IMR-90 (cell line): ENCODE measurements around the gene CALD1. TPM values are rescaled to one million over a fixed set of nuclear protein-coding genes. Genes with fewer than 3 reads are reported as not detected.

Experiments
- ATAC-seq: fragments of 200-7000 bp; cut with Tn5 transposase; 2 replicates; pipeline ENCODE4 v1.9.1; 2020; ENCODE audit warnings: low read depth, mild to moderate bottlenecking, moderate library complexity
- BruUV-seq: library from RNA; stranded (reverse); fragments of 400-500 nt; replicated peaks from 2 replicates; lab custom pipeline; 2021; lab: Mats Ljungman, UMichigan
- CTCF ChIA-PET: fragments of 300-600 bp; formaldehyde crosslinking; extraction: SDS; loops from one replicate; lab custom pipeline; 2021; ENCODE audit warnings: antibody characterized with exemption; lab: Yijun Ruan, JAX
- POLR2A ChIA-PET: fragments of 300-600 bp; sonication (Branson Sonifier 250); formaldehyde crosslinking; loops from one replicate; lab custom pipeline; 2022; ENCODE audit warnings: antibody characterized with exemption; ENCODE audit not compliant: unreplicated experiment; lab: Charles Lee
- DNase-seq: peaks from one replicate; pipeline ENCODE4 v3.0.0; 2013
- H2AFZ ChIP-seq: replicated peaks from 2 replicates; pipeline ENCODE3; 2013; ENCODE audit warnings: low read length, mild to moderate bottlenecking; ENCODE audit not compliant: poor library complexity
- H2AK5ac ChIP-seq: 2 replicates; pipeline ENCODE4 v1.6.1; 2013; ENCODE audit warnings: low read depth, low read length, inconsistent platforms
- H2AK9ac ChIP-seq: replicated peaks from 2 replicates; pipeline ENCODE3; 2013; ENCODE audit warnings: mild to moderate bottlenecking, low read depth, low read length, moderate library complexity; ENCODE audit not compliant: poor library complexity
- H2BK120ac ChIP-seq: 2 replicates; pipeline ENCODE4 v1.6.1; 2013; ENCODE audit warnings: low read depth, low read length, inconsistent platforms
- H2BK15ac ChIP-seq: 3 replicates; pipeline ENCODE4 v1.6.1; 2013; ENCODE audit warnings: low read depth, low read length, inconsistent platforms
- H2BK20ac ChIP-seq: 2 replicates; pipeline ENCODE4 v1.6.1; 2013; ENCODE audit warnings: low read depth, mild to moderate bottlenecking, inconsistent platforms, low read length, moderate library complexity
- H2BK5ac ChIP-seq: 2 replicates; pipeline ENCODE4 v1.6.1; 2013; ENCODE audit warnings: mild to moderate bottlenecking, low read depth, low read length, inconsistent platforms; ENCODE audit not compliant: poor library complexity, severe bottlenecking
- H3K14ac ChIP-seq: replicated peaks from 2 replicates; pipeline ENCODE4 v1.6.1; 2013; ENCODE audit warnings: low read depth, low read length, inconsistent platforms
- H3K18ac ChIP-seq: 2 replicates; pipeline ENCODE4 v1.6.1; 2013; ENCODE audit warnings: low read depth, low read length, control low read depth
- H3K23ac ChIP-seq: 2 replicates; pipeline ENCODE4 v1.6.1; 2013; ENCODE audit warnings: low read depth, low read length, inconsistent platforms
- H3K27ac ChIP-seq: 2 replicates; pipeline ENCODE4 v1.5.1; 2013; ENCODE audit warnings: mild to moderate bottlenecking, control low read depth, low read length; ENCODE audit not compliant: insufficient read depth
- H3K27me3 ChIP-seq: 2 replicates; pipeline ENCODE4 v1.6.1; 2013; ENCODE audit warnings: low read length; ENCODE audit not compliant: control insufficient read depth, insufficient read depth
- H3K36me3 ChIP-seq: 2 replicates; pipeline ENCODE4 v1.6.1; 2013; ENCODE audit warnings: low read length, mixed read lengths; ENCODE audit not compliant: control insufficient read depth, insufficient read depth
- H3K4ac ChIP-seq: 2 replicates; pipeline ENCODE4 v1.6.1; 2013; ENCODE audit warnings: low read depth, low read length, inconsistent platforms
- H3K4me1 ChIP-seq: 2 replicates; pipeline ENCODE4 v1.6.1; 2013; ENCODE audit warnings: low read length, mixed read lengths; ENCODE audit not compliant: control insufficient read depth, insufficient read depth
- H3K4me2 ChIP-seq: 2 replicates; pipeline ENCODE4 v1.6.1; 2013; ENCODE audit warnings: low read depth, mild to moderate bottlenecking, control low read depth, low read length, moderate library complexity
- H3K4me3 ChIP-seq: 2 replicates; pipeline ENCODE4 v1.5.1; 2013; ENCODE audit warnings: low read depth, mild to moderate bottlenecking, control low read depth, low read length, moderate library complexity; ENCODE audit not compliant: insufficient read depth
- H3K56ac ChIP-seq: 2 replicates; pipeline ENCODE4 v1.6.1; 2013; ENCODE audit warnings: low read length, inconsistent platforms; ENCODE audit not compliant: insufficient read depth; ENCODE audit errors: extremely low read depth
- H3K79me1 ChIP-seq, 2 experiments: 2 replicates each; pipeline ENCODE4 v1.6.1; 2013; ENCODE audit warnings: low read length in 2 of 2, inconsistent platforms in 1 of 2, low read depth in 1 of 2
- H3K9ac ChIP-seq: 2 replicates; pipeline ENCODE4 v1.6.1; 2013; ENCODE audit warnings: low read depth, low read length, control low read depth
- H3K9me1 ChIP-seq: 2 replicates; pipeline ENCODE4 v1.6.1; 2013; ENCODE audit warnings: low read length, inconsistent platforms; ENCODE audit not compliant: insufficient read depth
- H3K9me3 ChIP-seq: 2 replicates; pipeline ENCODE4 v1.6.1; 2013; ENCODE audit warnings: low read length; ENCODE audit not compliant: control insufficient read depth, insufficient read depth
- H4K20me1 ChIP-seq: 2 replicates; pipeline ENCODE4 v1.6.1; 2013; ENCODE audit warnings: low read length, inconsistent platforms; ENCODE audit not compliant: insufficient read depth
- H4K5ac ChIP-seq: 2 replicates; pipeline ENCODE4 v1.6.1; 2013; ENCODE audit warnings: mild to moderate bottlenecking, low read depth, low read length, control low read depth
- H4K8ac ChIP-seq, 2 experiments: 2 replicates each; pipeline ENCODE4 v1.6.1; 2013; ENCODE audit warnings: low read depth in 2 of 2, low read length in 2 of 2, control low read depth in 1 of 2, inconsistent platforms in 1 of 2
- H4K91ac ChIP-seq: 2 replicates; pipeline ENCODE4 v1.6.1; 2013; ENCODE audit warnings: low read depth, low read length, inconsistent platforms; ENCODE audit not compliant: insufficient read depth
- WGBS, 2 experiments: methylation state at CpG; one replicate each; pipeline versions ENCODE4 v1.1.5 to v1.1.7; 2013; ENCODE audit warnings: missing lambda C conversion rate in 2 of 2; ENCODE audit not compliant: insufficient read length in 1 of 2; ENCODE audit errors: extremely low coverage in 2 of 2; 5-methylcytosine and 5-hydroxymethylcytosine counted together
- dilution Hi-C: fragments of 300-500 bp; cut with HindIII; formaldehyde crosslinking; loops from one replicate; pipeline ENCODE4 v1.14.3; 2018; ENCODE audit warnings: low sequenced_read_pairs; ENCODE audit not compliant: unreplicated experiment
- in situ Hi-C: fragments of 300-500 bp; cut with MboI; formaldehyde crosslinking; loops from 3 replicates; pipeline ENCODE4 v1.14.3; 2019; ENCODE audit warnings: low sequenced_read_pairs, inconsistent platforms, mixed read lengths
- intact Hi-C: fragments of 100-400 bp; cut with micrococcal nuclease; formaldehyde crosslinking; loops from 2 replicates; pipeline ENCODE4 v1.10.0; 2022
- polyA plus RNA-seq, 3 experiments: library from polyadenylated mRNA; depleted of rRNA; stranded (reverse); fragments of >200 nt; gene quantifications; 2 replicates each; pipeline ENCODE4 v1.2.3, GENCODE V29; 2012; ENCODE audit warnings: low replicate concordance in 1 of 3
- total RNA-seq: library from RNA; depleted of rRNA; stranded (reverse); fragments of >200 nt; gene quantifications from 2 replicates; pipeline ENCODE4 v1.2.3, GENCODE V29; 2012
- TF ChIP-seq, protein P1 (sequence below): conservative IDR thresholded peaks from 2 replicates; pipeline ENCODE4 v1.5.1; 2012; ENCODE audit warnings: mild to moderate bottlenecking, low read depth, low read length, improper control_type of control experiment

The CALD1 gene
- total and polyA plus RNA-seq, 2 of the 4 experiments (the other 2 are of a cell fraction) = 375 to 487 TPM

- Histone ChIP-seq H3K4me1 (peaks cover 25% of the 10 kb centered on the region), H3K4me3 (no peak overlapping the region), H3K4me2 (no peak overlapping the region), H3K9me3 (no peaks in the 10 kb centered on the region), H4K91ac (no peak overlapping the region), H2BK20ac (no peak overlapping the region), H2AK9ac (no peak overlapping the region), H3K27ac (peak overlapping the region; percentile 42; the same call in 1 of the 2 replicates), H3K36me3 (peaks cover 6% of the 10 kb centered on the region), H2BK15ac (no peak overlapping the region; the same call in 2 of the 3 replicates), H3K9me1 (peaks cover 36% of the 10 kb centered on the region), H2BK5ac (peak overlapping the region; percentile 5), H3K79me1 (peaks cover 37 to 72% of the 10 kb centered on the region in 2 experiments), H3K56ac (no peak overlapping the region), H4K20me1 (peaks cover 87% of the 10 kb centered on the region), H2AK5ac (no peak overlapping the region; the same call in 1 of the 2 replicates), H3K14ac (no peak overlapping the region), H3K23ac (peak overlapping the region; percentile 19; the same call in 1 of the 2 replicates), H3K9ac (no peak overlapping the region), H3K18ac (peak overlapping the region; percentile 56), H4K5ac (no peak overlapping the region), H4K8ac (peak overlapping the region in 1 of 2 experiments; percentile 26; a peak in 1 of 4 replicates), H2AFZ (no peak overlapping the region), H2BK120ac (no peak overlapping the region), H3K4ac (0 out of 2 replicates have a peak overlapping the region, but pooled peaks have one; percentile 19), H3K27me3 (no peaks in the 10 kb centered on the region)
- no peak for DNase-seq
- in situ Hi-C loops = no loop called here
- CTCF ChIA-PET = no interaction called here
- no TSS peak for BruUV-seq
- intact Hi-C loops = no loop called here
- dilution Hi-C loops = no loop called here
- no peak for ATAC-seq
- POLR2A ChIA-PET = no interaction called here
- TF ChIP-seq, protein P1, sequence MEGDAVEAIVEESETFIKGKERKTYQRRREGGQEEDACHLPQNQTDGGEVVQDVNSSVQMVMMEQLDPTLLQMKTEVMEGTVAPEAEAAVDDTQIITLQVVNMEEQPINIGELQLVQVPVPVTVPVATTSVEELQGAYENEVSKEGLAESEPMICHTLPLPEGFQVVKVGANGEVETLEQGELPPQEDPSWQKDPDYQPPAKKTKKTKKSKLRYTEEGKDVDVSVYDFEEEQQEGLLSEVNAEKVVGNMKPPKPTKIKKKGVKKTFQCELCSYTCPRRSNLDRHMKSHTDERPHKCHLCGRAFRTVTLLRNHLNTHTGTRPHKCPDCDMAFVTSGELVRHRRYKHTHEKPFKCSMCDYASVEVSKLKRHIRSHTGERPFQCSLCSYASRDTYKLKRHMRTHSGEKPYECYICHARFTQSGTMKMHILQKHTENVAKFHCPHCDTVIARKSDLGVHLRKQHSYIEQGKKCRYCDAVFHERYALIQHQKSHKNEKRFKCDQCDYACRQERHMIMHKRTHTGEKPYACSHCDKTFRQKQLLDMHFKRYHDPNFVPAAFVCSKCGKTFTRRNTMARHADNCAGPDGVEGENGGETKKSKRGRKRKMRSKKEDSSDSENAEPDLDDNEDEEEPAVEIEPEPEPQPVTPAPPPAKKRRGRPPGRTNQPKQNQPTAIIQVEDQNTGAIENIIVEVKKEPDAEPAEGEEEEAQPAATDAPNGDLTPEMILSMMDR = no peak
- 40% methylated on average over 1 of the region's 2 CpGs; no CpG with 5 or more reads in 1 of the 2 experiments for WGBS, 2 experiments
These were observed 73.2 kb downstream of the CALD1 start for GRCh38 chr7:134852625-134853024.
